Keratinocyte (primary cell): Measurements from ENCODE around the gene TPRX1. TPM values are rescaled to one million over a fixed set of nuclear protein-coding genes. Genes with fewer than 3 reads are reported as not detected.
"Not testable (repeated sequence)": the region's sequence is repeated elsewhere in the genome, so short reads cannot be mapped to it uniquely, and the experiment has no call there.

ENCODE experiments used
- DNase-seq: peaks from one replicate; pipeline ENCODE4 v3.0.0-alpha.2; 2011; ENCODE audit warnings: low read depth, missing footprints, low spot score
- FAIRE-seq: peaks from 2 replicates; lab custom pipeline; 2011; peaks lifted over from hg19 to GRCh38; lab: Jason Lieb, UNC
- H2AFZ ChIP-seq: 2 replicates; pipeline ENCODE4 v1.6.0; 2012; ENCODE audit warnings: low read length, control low read depth, inconsistent platforms; ENCODE audit not compliant: control insufficient read depth
- H3K27ac ChIP-seq: 2 replicates; pipeline ENCODE4 v1.5.1; 2011; ENCODE audit warnings: low read length; ENCODE audit not compliant: control insufficient read depth, insufficient read depth
- H3K27me3 ChIP-seq: 3 replicates; pipeline ENCODE4 v1.6.0; 2011; ENCODE audit warnings: low read length; ENCODE audit not compliant: control insufficient read depth, insufficient read depth; ENCODE audit errors: extremely low read depth
- H3K36me3 ChIP-seq, 2 experiments: 2 replicates in 1 of 2; 3 replicates in 1 of 2; pipeline ENCODE4 v1.5.1; 2011; ENCODE audit warnings: low read length in 2 of 2, mild to moderate bottlenecking in 1 of 2; ENCODE audit not compliant: control insufficient read depth in 2 of 2, insufficient read depth in 2 of 2; ENCODE audit errors: extremely low read depth in 1 of 2
- H3K4me1 ChIP-seq: 3 replicates; pipeline ENCODE4 v1.5.1; 2011; ENCODE audit warnings: low read length; ENCODE audit not compliant: control insufficient read depth, insufficient read depth; ENCODE audit errors: extremely low read depth
- H3K4me2 ChIP-seq: 3 replicates; pipeline ENCODE4 v1.6.0; 2011; ENCODE audit warnings: low read depth, low read length; ENCODE audit not compliant: control insufficient read depth, insufficient read depth; ENCODE audit errors: extremely low read depth
- H3K4me3 ChIP-seq, 3 experiments: fragments of 200-600 bp in 1 of 3; sonication (generic) in 1 of 3; 2 replicates in 2 of 3; 3 replicates in 1 of 3; pipeline ENCODE4 v1.5.1; 2011 to 2016; ENCODE audit warnings: low read length in 3 of 3, mild to moderate bottlenecking in 3 of 3, control low read depth in 2 of 3, inconsistent platforms in 1 of 3, low read depth in 1 of 3, mixed read lengths in 1 of 3, mixed run types in 1 of 3, moderate library complexity in 1 of 3; ENCODE audit not compliant: control insufficient read depth in 2 of 3, insufficient read depth in 2 of 3; ENCODE audit errors: extremely low read depth in 1 of 3
- H3K79me2 ChIP-seq: 2 replicates; pipeline ENCODE4 v1.6.0; 2012; ENCODE audit warnings: low read length; ENCODE audit not compliant: control insufficient read depth, insufficient read depth
- H3K9ac ChIP-seq: 3 replicates; pipeline ENCODE4 v1.6.0; 2011; ENCODE audit warnings: low read length; ENCODE audit not compliant: control insufficient read depth, insufficient read depth; ENCODE audit errors: extremely low read depth
- H3K9me1 ChIP-seq: 3 replicates; pipeline ENCODE4 v1.6.0; 2011; ENCODE audit warnings: low read length; ENCODE audit not compliant: control insufficient read depth, insufficient read depth; ENCODE audit errors: extremely low read depth
- H3K9me3 ChIP-seq: 2 replicates; pipeline ENCODE4 v1.5.1; 2012; ENCODE audit warnings: low read depth, low read length; ENCODE audit not compliant: control insufficient read depth
- H4K20me1 ChIP-seq: 3 replicates; pipeline ENCODE4 v1.6.0; 2011; ENCODE audit warnings: low read length; ENCODE audit not compliant: control insufficient read depth, insufficient read depth; ENCODE audit errors: extremely low read depth
- CTCF ChIP-seq, 3 experiments: IDR thresholded peaks in 1 of 3; conservative IDR thresholded peaks in 1 of 3; optimal IDR thresholded peaks in 1 of 3; 2 replicates in 2 of 3; 3 replicates in 1 of 3; pipeline versions ENCODE3 to v1.5.1; 2011; ENCODE audit warnings: low read length in 3 of 3, mild to moderate bottlenecking in 3 of 3, moderate library complexity in 2 of 3, control low read depth in 1 of 3, inconsistent platforms in 1 of 3; ENCODE audit not compliant: insufficient read depth in 2 of 3; ENCODE audit errors: extremely low read depth in 1 of 3
- EZH2 ChIP-seq: IDR thresholded peaks from one replicate; pipeline ENCODE4 v1.6.1; 2012; ENCODE audit warnings: inconsistent platforms, mild to moderate bottlenecking, low read length, moderate library complexity
- dilution Hi-C: fragments of 300-500 bp; cut with MboI; formaldehyde crosslinking; loops from one replicate; pipeline ENCODE4 v1.7.0; 2020; ENCODE audit warnings: low sequenced_read_pairs; ENCODE audit not compliant: extremely low pct_ligation_motif_present
- polyA plus RNA-seq, 5 experiments: library from polyadenylated mRNA; depleted of rRNA in 3 of 5; stranded (reverse) in 3 of 5; stranded (forward) in 1 of 5; unstranded in 1 of 5; fragments of >200 nt; gene quantifications; 1 replicate in 1 of 5; 2 replicates in 3 of 5; 3 replicates in 1 of 5; pipeline versions ENCODE4 v1.2.1 to v1.2.3, GENCODE V29; 2011 to 2012; ENCODE audit warnings: missing spikeins in 2 of 5, low read depth in 1 of 5, low replicate concordance in 1 of 5

Gene TPRX1
- polyA plus RNA-seq, 1 donor (not counting 4 experiments of a cell fraction or from before 2014, with no cell fraction given): not detected

- Histone ChIP-seq H3K27me3 (peaks cover 12% of the 10 kb centered on the region), H3K9me1 (no peaks in the 10 kb centered on the region), H3K9me3 (no peaks in the 10 kb centered on the region), H2AFZ (no peak overlapping the region), H3K36me3 (no peaks in the 10 kb centered on the region), H3K79me2 (no peaks in the 10 kb centered on the region), H3K27ac (no peak overlapping the region), H3K4me2 (no peak overlapping the region), H3K9ac (no peak overlapping the region), H3K4me3 (no peak overlapping the region), H4K20me1 (peaks cover 3% of the 10 kb centered on the region), H3K4me1 (no peaks in the 10 kb centered on the region)
- DNase-seq: no peak
- FAIRE-seq: no peak
- dilution Hi-C loops: no loop called here
- TF ChIP-seq CTCF (optimal IDR thresholded peaks at IDR 0.05 in 1 of 3, IDR thresholded peaks at IDR 0.05 in 1 of 3, conservative IDR thresholded peaks at IDR 0.05 in 1 of 3; ENCODE audit: extremely low read depth in 1 of 3, insufficient read depth in 2 of 3, low read length in 3 of 3) (no peak), EZH2 (no peak)
These were observed 16.1 kb upstream of the TPRX1 start for GRCh38 chr19:47820410-47820809.

- Histone ChIP-seq H3K27ac (no peak overlapping the region), H3K4me1 (no peaks in the 10 kb centered on the region), H3K36me3 (no peaks in the 10 kb centered on the region), H3K79me2 (no peaks in the 10 kb centered on the region), H3K9me1 (no peaks in the 10 kb centered on the region), H3K27me3 (peaks cover 12% of the 10 kb centered on the region), H4K20me1 (peaks cover 3% of the 10 kb centered on the region), H3K4me3 (no peak overlapping the region), H3K9ac (no peak overlapping the region), H3K9me3 (no peaks in the 10 kb centered on the region), H3K4me2 (no peak overlapping the region), H2AFZ (no peak overlapping the region)
- DNase-seq (no peak), FAIRE-seq (no peak)
- no peak for TF ChIP-seq EZH2
- no peak for TF ChIP-seq CTCF (optimal IDR thresholded peaks at IDR 0.05 in 1 of 3, IDR thresholded peaks at IDR 0.05 in 1 of 3, conservative IDR thresholded peaks at IDR 0.05 in 1 of 3; ENCODE audit: extremely low read depth in 1 of 3, insufficient read depth in 2 of 3, low read length in 3 of 3)
- dilution Hi-C loops: no loop called here
These were observed 15.5 kb upstream of the TPRX1 start for GRCh38 chr19:47819858-47820257.

GRCh38 chr19:47818221-47818620, 13.9 kb upstream of the TPRX1 start:
- H3K27ac ChIP-seq, dilution Hi-C loops, H3K4me1 ChIP-seq, H3K4me3 ChIP-seq, H2AFZ ChIP-seq, H4K20me1 ChIP-seq, FAIRE-seq, H3K4me2 ChIP-seq, H3K9me1 ChIP-seq, H3K9ac ChIP-seq, H3K9me3 ChIP-seq, H3K79me2 ChIP-seq, DNase-seq, H3K36me3 ChIP-seq: not testable (repeated sequence)
- peaks cover 12% of the 10 kb centered on the region for H3K27me3 ChIP-seq

- H3K27ac ChIP-seq, FAIRE-seq: not testable (repeated sequence)
These were observed 11.9 kb upstream of the TPRX1 start for GRCh38 chr19:47816270-47816669.

More at GRCh38 chr19:47816270-47816669, 11.9 kb upstream of the TPRX1 start:
- H3K9me1 ChIP-seq, H3K79me2 ChIP-seq, H3K4me3 ChIP-seq, H3K9me3 ChIP-seq, H3K4me2 ChIP-seq, H3K4me1 ChIP-seq, DNase-seq, H3K9ac ChIP-seq, H2AFZ ChIP-seq, H3K36me3 ChIP-seq, H4K20me1 ChIP-seq, dilution Hi-C loops: not testable (repeated sequence)
- H3K27me3 ChIP-seq: peaks cover 12% of the 10 kb centered on the region
